ENCODE data around the gene DNAH8.

- TF ChIP-seq CTCF (IDR thresholded peaks at IDR 0.05) (no peak), RFX5 (IDR thresholded peaks at IDR 0.05; ENCODE audit: low read length) (no peak), YY1 (IDR thresholded peaks at IDR 0.05; ENCODE audit: low read depth) (no peak), POLR2AphosphoS5 (IDR thresholded peaks at IDR 0.05; ENCODE audit: low read depth, low read length) (no peak), JUND (IDR thresholded peaks at IDR 0.05) (no peak), NRF1 (IDR thresholded peaks at IDR 0.05; ENCODE audit: low read depth, low read length) (no peak), CHD2 (IDR thresholded peaks at IDR 0.05; ENCODE audit: low read length, partially characterized antibody) (no peak), EP300 (IDR thresholded peaks at IDR 0.05; ENCODE audit: borderline replicate concordance in 1 of 2, low read depth in 1 of 2, low read length in 1 of 2) (no peak), FOXM1 (IDR thresholded peaks at IDR 0.05; ENCODE audit: low read depth) (no peak)
- TF ChIP-seq, protein P1, sequence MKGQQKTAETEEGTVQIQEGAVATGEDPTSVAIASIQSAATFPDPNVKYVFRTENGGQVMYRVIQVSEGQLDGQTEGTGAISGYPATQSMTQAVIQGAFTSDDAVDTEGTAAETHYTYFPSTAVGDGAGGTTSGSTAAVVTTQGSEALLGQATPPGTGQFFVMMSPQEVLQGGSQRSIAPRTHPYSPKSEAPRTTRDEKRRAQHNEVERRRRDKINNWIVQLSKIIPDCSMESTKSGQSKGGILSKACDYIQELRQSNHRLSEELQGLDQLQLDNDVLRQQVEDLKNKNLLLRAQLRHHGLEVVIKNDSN (IDR thresholded peaks at IDR 0.05; ENCODE audit: borderline replicate concordance, low read depth) = no peak
- TF ChIP-seq, protein P2, sequence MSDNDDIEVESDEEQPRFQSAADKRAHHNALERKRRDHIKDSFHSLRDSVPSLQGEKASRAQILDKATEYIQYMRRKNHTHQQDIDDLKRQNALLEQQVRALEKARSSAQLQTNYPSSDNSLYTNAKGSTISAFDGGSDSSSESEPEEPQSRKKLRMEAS (IDR thresholded peaks at IDR 0.05; ENCODE audit: low read depth) = no peak
Measured at GRCh38 chr6:39056681-39057080, 341.6 kb downstream of the DNAH8 start.
